PC-9 (cell line): ENCODE data around the gene KRTAP22-1. TPM values are rescaled to one million over a fixed set of nuclear protein-coding genes. Genes with fewer than 3 reads are reported as not detected.

ENCODE experiments used
- BruUV-seq: library from RNA; stranded (reverse); fragments of 400-500 nt; replicated peaks from 2 replicates; lab custom pipeline; 2021; lab: Mats Ljungman, UMichigan
- CTCF ChIA-PET: fragments of 300-600 bp; sonication (Branson Sonifier 250); formaldehyde crosslinking; loops from one replicate; lab custom pipeline; 2022; ENCODE audit warnings: antibody characterized with exemption; lab: Charles Lee
- POLR2A ChIA-PET: fragments of 300-600 bp; sonication (Branson Sonifier 250); formaldehyde crosslinking; loops from one replicate; lab custom pipeline; 2022; ENCODE audit warnings: antibody characterized with exemption; ENCODE audit not compliant: unreplicated experiment; lab: Charles Lee
- DNase-seq, 2 experiments: peaks; one replicate each; pipeline versions ENCODE4 v3.0.0 to v3.0.0-alpha.2; 2015 to 2022; ENCODE audit warnings: mixed read lengths in 1 of 2
- H2AFZ ChIP-seq: fragments of 200-600 bp; sonication (generic); 2 replicates; pipeline ENCODE4 v1.8.1; 2017; ENCODE audit warnings: antibody characterized with exemption
- H3F3A ChIP-seq: fragments of 200-600 bp; sonication (generic); 2 replicates; pipeline ENCODE4 v1.8.1; 2017; ENCODE audit warnings: antibody characterized with exemption, mild to moderate bottlenecking, low read depth; ENCODE audit not compliant: insufficient read depth
- H3K27ac ChIP-seq: fragments of 200-600 bp; sonication (generic); 2 replicates; pipeline ENCODE4 v1.6.1; 2016; ENCODE audit warnings: mixed run types
- H3K27me3 ChIP-seq: fragments of 200-600 bp; sonication (generic); 2 replicates; pipeline ENCODE4 v1.6.1; 2016; ENCODE audit warnings: low read depth, mixed run types; ENCODE audit not compliant: insufficient read depth
- H3K36me3 ChIP-seq: fragments of 200-600 bp; sonication (generic); 2 replicates; pipeline ENCODE4 v1.6.1; 2016; ENCODE audit warnings: low read depth, mixed run types
- H3K4me1 ChIP-seq: fragments of 200-600 bp; sonication (generic); replicated peaks from 2 replicates; pipeline ENCODE4 v1.6.1; 2016; ENCODE audit warnings: mixed run types; ENCODE audit not compliant: insufficient read depth
- H3K4me2 ChIP-seq: fragments of 200-600 bp; sonication (generic); 2 replicates; pipeline ENCODE4 v1.6.1; 2017; ENCODE audit warnings: mixed run types
- H3K4me3 ChIP-seq: fragments of 200-600 bp; sonication (generic); 2 replicates; pipeline ENCODE4 v1.6.1; 2016; ENCODE audit warnings: mixed run types
- H3K79me2 ChIP-seq: fragments of 200-600 bp; sonication (generic); 2 replicates; pipeline ENCODE4 v1.6.1; 2017; ENCODE audit warnings: low read depth, mixed run types
- H3K9me2 ChIP-seq: fragments of 200-600 bp; sonication (generic); 2 replicates; pipeline ENCODE4 v1.8.1; 2017; ENCODE audit warnings: mild to moderate bottlenecking; ENCODE audit not compliant: insufficient read depth
- H3K9me3 ChIP-seq: fragments of 200-600 bp; sonication (generic); 2 replicates; pipeline ENCODE4 v1.8.1; 2016; ENCODE audit warnings: low read depth; ENCODE audit not compliant: insufficient read depth
- H4K20me1 ChIP-seq: fragments of 200-600 bp; sonication (generic); 2 replicates; pipeline ENCODE4 v1.8.1; 2017; ENCODE audit not compliant: insufficient read depth
- CTCF ChIP-seq: fragments of 200-600 bp; sonication (generic); conservative IDR thresholded peaks from 2 replicates; pipeline ENCODE4 v1.6.1; 2017; ENCODE audit warnings: mixed run types, antibody characterized with exemption, mild to moderate bottlenecking, moderate library complexity
- EZH2 ChIP-seq: fragments of 200-600 bp; sonication (generic); IDR thresholded peaks from 2 replicates; pipeline ENCODE4 v1.8.0; 2017; ENCODE audit warnings: antibody characterized with exemption, low read depth
- intact Hi-C: fragments of 100-400 bp; cut with micrococcal nuclease; formaldehyde crosslinking; loops from one replicate; pipeline ENCODE4 v1.10.0; 2022; ENCODE audit not compliant: unreplicated experiment
- total RNA-seq: library from RNA; stranded (reverse); gene quantifications from 2 replicates; pipeline ENCODE4 v1.2.3, GENCODE V29; 2021

The KRTAP22-1 gene
- total RNA-seq, 1 experiment from 2014 or later = not detected

DNA sequence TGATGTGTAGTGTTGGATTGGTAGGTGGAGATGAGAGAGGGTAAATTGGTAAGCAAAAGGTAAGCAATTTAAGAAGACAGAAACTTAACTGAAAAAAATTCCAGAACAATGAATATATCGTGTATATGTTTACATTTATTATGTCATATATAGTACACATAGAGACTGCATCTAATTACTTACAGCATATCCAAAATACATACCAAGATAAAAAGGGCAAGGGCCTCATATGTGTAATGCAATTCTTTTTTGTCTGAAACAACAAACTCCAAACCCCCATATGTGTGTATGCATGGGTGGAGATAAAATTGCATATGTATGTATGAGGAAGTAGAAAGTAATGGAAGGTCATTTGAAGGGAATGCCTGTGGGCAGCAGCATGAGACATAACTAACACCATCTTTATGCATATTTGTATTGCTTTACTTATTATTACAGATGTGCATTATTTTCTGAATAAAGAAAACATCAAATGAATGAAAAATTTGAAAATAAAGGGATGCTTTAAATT lies 46.1 kb downstream of the KRTAP22-1 start:
- Histone ChIP-seq H3K79me2 (no peaks in the 10 kb centered on the region), H3K27me3 (no peaks in the 10 kb centered on the region), H3K27ac (no peak overlapping the region), H3K9me3 (no peaks in the 10 kb centered on the region), H4K20me1 (no peaks in the 10 kb centered on the region), H2AFZ (no peak overlapping the region), H3K4me3 (no peak overlapping the region), H3K4me1 (no peaks in the 10 kb centered on the region), H3K36me3 (no peaks in the 10 kb centered on the region), H3K9me2 (no peaks in the 10 kb centered on the region), H3K4me2 (no peak overlapping the region), H3F3A (no peaks in the 10 kb centered on the region)
- no peak for DNase-seq
- BruUV-seq = no TSS peak
- POLR2A ChIA-PET = no interaction called here
- CTCF ChIA-PET = no interaction called here
- TF ChIP-seq EZH2 (no peak), CTCF (no peak)
- intact Hi-C loops = no loop called here

Other genes with a start within 250 kb of the KRTAP22-1 start
- gene KRTAP13-2, start 228.8 kb upstream of the KRTAP22-1 start, total RNA-seq = not detected in 2 replicates
- gene KRTAP13-1, start 205.1 kb upstream of the KRTAP22-1 start, total RNA-seq = not detected in 2 replicates
- gene KRTAP13-3, start 175.2 kb upstream of the KRTAP22-1 start, total RNA-seq = not detected in 2 replicates
- not detected in 2 replicates for gene KRTAP13-4, start 170.9 kb upstream of the KRTAP22-1 start, total RNA-seq
- gene KRTAP15-1, start 160.8 kb upstream of the KRTAP22-1 start, total RNA-seq = not detected in 2 replicates
- not detected in 2 replicates for gene KRTAP19-1, start 120.7 kb upstream of the KRTAP22-1 start, total RNA-seq
- gene KRTAP19-2, start 113.7 kb upstream of the KRTAP22-1 start, total RNA-seq = not detected in 2 replicates
- gene KRTAP19-3, start 109.1 kb upstream of the KRTAP22-1 start, total RNA-seq = not detected in 2 replicates
- not detected in 2 replicates for gene KRTAP19-4, start 103.9 kb upstream of the KRTAP22-1 start, total RNA-seq
- gene KRTAP19-5, start 98.9 kb upstream of the KRTAP22-1 start, total RNA-seq = not detected in 2 replicates
- gene KRTAP19-6, start 59.2 kb upstream of the KRTAP22-1 start, total RNA-seq = not detected in 2 replicates
- not detected in 2 replicates for gene KRTAP19-7, start 39.8 kb upstream of the KRTAP22-1 start, total RNA-seq
- not detected in 2 replicates for gene KRTAP22-2, start 10.7 kb upstream of the KRTAP22-1 start, total RNA-seq
- gene KRTAP6-3, start 8.6 kb upstream of the KRTAP22-1 start, total RNA-seq = not detected in 2 replicates
- gene KRTAP6-2, start 2.2 kb upstream of the KRTAP22-1 start, total RNA-seq = not detected in 2 replicates
- gene KRTAP6-1, start 12.8 kb downstream of the KRTAP22-1 start, total RNA-seq = not detected in 2 replicates
- gene KRTAP20-1, start 15.3 kb downstream of the KRTAP22-1 start, total RNA-seq = not detected in 2 replicates
- gene KRTAP20-4, start 19.5 kb downstream of the KRTAP22-1 start, total RNA-seq = not detected in 2 replicates
- not detected in 2 replicates for gene KRTAP20-2, start 34.1 kb downstream of the KRTAP22-1 start, total RNA-seq
- not detected in 2 replicates for gene KRTAP20-3, start 41.8 kb downstream of the KRTAP22-1 start, total RNA-seq
- gene KRTAP21-3, start 117.7 kb downstream of the KRTAP22-1 start, total RNA-seq = not detected in 2 replicates
- not detected in 2 replicates for gene KRTAP21-2, start 146.2 kb downstream of the KRTAP22-1 start, total RNA-seq
- gene KRTAP21-1, start 154.3 kb downstream of the KRTAP22-1 start, total RNA-seq = not detected in 2 replicates
- not detected in 2 replicates for gene KRTAP8-1, start 212.2 kb downstream of the KRTAP22-1 start, total RNA-seq
- not detected in 2 replicates for gene KRTAP7-1, start 228.7 kb downstream of the KRTAP22-1 start, total RNA-seq